H1 (cell line): ENCODE measurements around the gene NOG. TPM values are rescaled to one million over a fixed set of nuclear protein-coding genes. Genes with fewer than 3 reads are reported as not detected.

Experiments
- CTCF ChIA-PET: fragments of 300-600 bp; sonication (Branson Sonifier 250); formaldehyde crosslinking; loops from one replicate; lab custom pipeline; 2021; ENCODE audit not compliant: partially characterized antibody; lab: Charles Lee
- POLR2A ChIA-PET: fragments of 300-600 bp; sonication (Branson Sonifier 250); formaldehyde crosslinking; loops from one replicate; lab custom pipeline; 2021; ENCODE audit warnings: inconsistent platforms; ENCODE audit not compliant: partially characterized antibody; lab: Charles Lee
- DNase-seq, 2 experiments: peaks; one replicate each; pipeline versions ENCODE4 v3.0.0 to v3.0.0-alpha.2; 2010 to 2022; ENCODE audit warnings: low spot score in 2 of 2, low read depth in 1 of 2, mixed read lengths in 1 of 2
- FAIRE-seq: peaks from 2 replicates; lab custom pipeline; 2011; peaks lifted over from hg19 to GRCh38; lab: Jason Lieb, UNC
- H2AFZ ChIP-seq: 2 replicates; pipeline ENCODE4 v1.8.1; 2012; ENCODE audit warnings: low read length, inconsistent platforms
- H2AK5ac ChIP-seq: 2 replicates; pipeline ENCODE4 v1.6.1; 2013; ENCODE audit warnings: low read depth, low read length
- H2BK120ac ChIP-seq: replicated peaks from 2 replicates; pipeline ENCODE3; 2013; ENCODE audit warnings: low read depth, low read length, inconsistent platforms
- H2BK12ac ChIP-seq: 2 replicates; pipeline ENCODE4 v1.6.1; 2013; ENCODE audit warnings: low read depth, low read length
- H2BK15ac ChIP-seq: 2 replicates; pipeline ENCODE4 v1.6.1; 2013; ENCODE audit warnings: low read length
- H2BK20ac ChIP-seq: 2 replicates; pipeline ENCODE4 v1.6.1; 2013; ENCODE audit warnings: low read length
- H2BK5ac ChIP-seq: 2 replicates; pipeline ENCODE4 v1.6.1; 2013; ENCODE audit warnings: low read depth, low read length
- H3K14ac ChIP-seq: 2 replicates; pipeline ENCODE4 v1.6.1; 2013; ENCODE audit warnings: inconsistent platforms; ENCODE audit not compliant: insufficient read length
- H3K18ac ChIP-seq: 2 replicates; pipeline ENCODE4 v1.6.1; 2013; ENCODE audit warnings: low read length; ENCODE audit errors: extremely low read depth
- H3K23ac ChIP-seq: 2 replicates; pipeline ENCODE4 v1.6.1; 2013; ENCODE audit warnings: inconsistent platforms; ENCODE audit not compliant: insufficient read length
- H3K23me2 ChIP-seq: 2 replicates; pipeline ENCODE4 v1.6.1; 2013; ENCODE audit warnings: low read depth, low read length
- H3K27ac ChIP-seq: 2 replicates; pipeline ENCODE4 v1.6.1; 2011; ENCODE audit warnings: low read depth, low read length, inconsistent platforms
- H3K27me3 ChIP-seq, 4 experiments: replicated peaks in 1 of 4; 1 replicate in 1 of 4; 2 replicates in 3 of 4; pipeline versions ENCODE4 v1.6.1 to v1.8.1; 2011 to 2013; ENCODE audit warnings: low read length in 3 of 4, mild to moderate bottlenecking in 3 of 4, inconsistent platforms in 2 of 4, mixed read lengths in 2 of 4, moderate library complexity in 1 of 4; ENCODE audit not compliant: control insufficient read depth in 3 of 4, insufficient read depth in 3 of 4; ENCODE audit errors: extremely low read depth in 1 of 4
- H3K36me3 ChIP-seq, 4 experiments: 2 replicates each; pipeline versions ENCODE4 v1.6.1 to v1.8.1; 2011 to 2013; ENCODE audit warnings: mild to moderate bottlenecking in 4 of 4, low read length in 3 of 4, moderate library complexity in 2 of 4, control low read depth in 1 of 4, inconsistent platforms in 1 of 4; ENCODE audit not compliant: insufficient read depth in 4 of 4, control insufficient read depth in 2 of 4
- H3K4ac ChIP-seq: replicated peaks from 2 replicates; pipeline ENCODE3; 2013; ENCODE audit warnings: low read length, low read depth, mixed read lengths, inconsistent platforms; ENCODE audit not compliant: insufficient read length
- H3K4me1 ChIP-seq, 4 experiments: replicated peaks in 1 of 4; 1 replicate in 1 of 4; 2 replicates in 3 of 4; pipeline versions ENCODE4 v1.6.1 to v1.8.1; 2011 to 2013; ENCODE audit warnings: low read length in 3 of 4, inconsistent platforms in 2 of 4, mixed read lengths in 1 of 4; ENCODE audit not compliant: insufficient read depth in 4 of 4, control insufficient read depth in 3 of 4
- H3K4me2 ChIP-seq, 2 experiments: 2 replicates each; pipeline versions ENCODE4 v1.6.1 to v1.8.1; 2011 to 2013; ENCODE audit warnings: low read depth in 2 of 2, low read length in 2 of 2, control low read depth in 1 of 2, inconsistent platforms in 1 of 2, mild to moderate bottlenecking in 1 of 2; ENCODE audit not compliant: insufficient read depth in 1 of 2
- H3K4me3 ChIP-seq, 4 experiments: fragments of 200-600, 300-600 bp in 1 of 4; sonication (generic), shearing (Covaris generic), sonication (Bioruptor Twin) in 1 of 4; 2 replicates each; pipeline versions ENCODE4 v1.5.1 to v1.8.1; 2011 to 2016; ENCODE audit warnings: low read length in 4 of 4, low read depth in 3 of 4, control low read depth in 2 of 4, inconsistent platforms in 2 of 4, mild to moderate bottlenecking in 2 of 4, mixed read lengths in 1 of 4, moderate library complexity in 1 of 4; ENCODE audit not compliant: insufficient read depth in 2 of 4; ENCODE audit errors: extremely low read depth in 1 of 4
- H3K56ac ChIP-seq: replicated peaks from 2 replicates; pipeline ENCODE3; 2013; ENCODE audit warnings: low read depth, mild to moderate bottlenecking, mixed read lengths, low read length, inconsistent platforms; ENCODE audit not compliant: insufficient read length
- H3K79me1 ChIP-seq: 2 replicates; pipeline ENCODE4 v1.6.1; 2013; ENCODE audit warnings: low read depth, low read length, control low read depth
- H3K79me2 ChIP-seq, 2 experiments: 2 replicates each; pipeline versions ENCODE4 v1.6.1 to v1.8.1; 2012 to 2013; ENCODE audit warnings: low read length in 2 of 2, mild to moderate bottlenecking in 2 of 2, inconsistent platforms in 1 of 2; ENCODE audit not compliant: insufficient read depth in 2 of 2, control insufficient read depth in 1 of 2
- H3K9ac ChIP-seq, 4 experiments: replicated peaks in 1 of 4; 1 replicate in 1 of 4; 2 replicates in 3 of 4; pipeline versions ENCODE4 v1.6.1 to v1.8.1; 2011 to 2013; ENCODE audit warnings: low read depth in 3 of 4, low read length in 3 of 4, control low read depth in 2 of 4, mild to moderate bottlenecking in 2 of 4, moderate library complexity in 2 of 4, inconsistent platforms in 1 of 4; ENCODE audit errors: extremely low read depth in 1 of 4
- H3K9me3 ChIP-seq, 2 experiments: 2 replicates each; pipeline versions ENCODE4 v1.6.1 to v1.8.1; 2012 to 2013; ENCODE audit warnings: mild to moderate bottlenecking in 2 of 2, moderate library complexity in 2 of 2, control low read depth in 1 of 2, inconsistent platforms in 1 of 2, low read depth in 1 of 2, low read length in 1 of 2, mixed read lengths in 1 of 2; ENCODE audit not compliant: insufficient read depth in 2 of 2
- H4K20me1 ChIP-seq, 2 experiments: replicated peaks in 1 of 2; 2 replicates each; pipeline versions ENCODE3 to v1.8.1; 2011 to 2013; ENCODE audit warnings: inconsistent platforms in 2 of 2, low read length in 2 of 2, mild to moderate bottlenecking in 1 of 2; ENCODE audit not compliant: insufficient read depth in 2 of 2, control insufficient read depth in 1 of 2
- H4K5ac ChIP-seq: 2 replicates; pipeline ENCODE4 v1.6.1; 2013; ENCODE audit warnings: low read length, low read depth, mixed read lengths, inconsistent platforms; ENCODE audit not compliant: insufficient read length
- H4K8ac ChIP-seq: 2 replicates; pipeline ENCODE4 v1.8.0; 2013; ENCODE audit warnings: mild to moderate bottlenecking, moderate library complexity, low read length, inconsistent platforms; ENCODE audit not compliant: insufficient read depth; ENCODE audit errors: extremely low read depth
- H4K91ac ChIP-seq: replicated peaks from 2 replicates; pipeline ENCODE3; 2013; ENCODE audit warnings: low read length, mixed read lengths, inconsistent platforms; ENCODE audit not compliant: insufficient read length
- KDM1A ChIP-seq: fragments of 200-600, 300-600 bp; sonication (generic); IDR thresholded peaks from 2 replicates; pipeline ENCODE4 v1.7.1; 2016; ENCODE audit warnings: mild to moderate bottlenecking, low read length, borderline replicate concordance
- SRF ChIP-seq: IDR thresholded peaks from 2 replicates; pipeline ENCODE4 v1.6.1; 2011; ENCODE audit warnings: mild to moderate bottlenecking, low read depth, low read length, moderate library complexity
- polyA plus RNA-seq, 7 experiments: library from polyadenylated mRNA; depleted of rRNA in 3 of 7; stranded (reverse) in 5 of 7; unstranded in 2 of 7; fragments of >200 nt in 5 of 7; fragments of 200-250 nt in 2 of 7; gene quantifications; 1 replicate in 5 of 7; 2 replicates in 1 of 7; 4 replicates in 1 of 7; pipeline versions ENCODE4 v1.2.1 to v1.2.3, GENCODE V29; 2011 to 2013; ENCODE audit warnings: missing spikeins in 2 of 7, mixed read lengths in 2 of 7
- total RNA-seq: library from RNA; stranded (reverse); fragmentation: NEBNext Ultra II Directional; extraction: Animal tissue kit (Norgen Biotek cat#: 25700); gene quantifications from 2 replicates; pipeline ENCODE4 v1.2.1, GENCODE V29; 2021

Gene NOG
- total and polyA plus RNA-seq, 2 of the 8 experiments (the other 6 are each of a cell fraction or from before 2014, with no cell fraction given) = 0.35 TPM

- Histone ChIP-seq H3K4me3 (no peak overlapping the region), H2AK5ac (no peak overlapping the region), H2BK15ac (no peak overlapping the region), H3K36me3 (no peaks in the 10 kb centered on the region), H3K56ac (no peak overlapping the region), H3K23ac (no peak overlapping the region), H4K8ac (no peak overlapping the region), H4K5ac (no peak overlapping the region), H3K18ac (no peak overlapping the region), H3K4me2 (no peak overlapping the region), H3K14ac (no peak overlapping the region), H3K9ac (no peak overlapping the region), H3K4me1 (peaks cover 2 to 7% (median 2%) of the 10 kb centered on the region in 4 experiments; a peak in 5 of 7 replicates), H3K23me2 (no peaks in the 10 kb centered on the region), H3K4ac (no peak overlapping the region), H2BK20ac (no peak overlapping the region), H2BK5ac (no peak overlapping the region), H2BK12ac (no peak overlapping the region), H3K9me3 (no peaks in the 10 kb centered on the region), H2BK120ac (no peak overlapping the region), H3K27me3 (no peaks in the 10 kb centered on the region), H2AFZ (no peak overlapping the region), H3K27ac (no peak overlapping the region), H4K91ac (no peak overlapping the region), H4K20me1 (no peaks in the 10 kb centered on the region), H3K79me1 (no peaks in the 10 kb centered on the region), H3K79me2 (no peaks in the 10 kb centered on the region)
- POLR2A ChIA-PET = no interaction called here
- TF ChIP-seq SRF (no peak), KDM1A (0 out of 2 replicates have a peak, but pooled peaks have one; percentile 21)
- no peak for DNase-seq
- FAIRE-seq = no peak
- CTCF ChIA-PET = interaction anchor here (0.9 kb wide), 1 partner anchor 234 kb away, joined by 4 read pairs; no protein-coding TSS in a partner anchor
These were observed 47.6 kb upstream of the NOG start for GRCh38 chr17:56545930-56546329.
